Activated T-cell treated with anti-CD3 and anti-CD28 coated beads, Interleukin-2, amount 50 U/mL, for 48 hours (primary cell): ENCODE results near the gene SYT7.
A peak's percentile ranks its signal among the peaks of the same experiment; 100 is the strongest.

Source experiments
- DNase-seq, 2 experiments: peaks; one replicate each; pipeline ENCODE4 v3.0.0-alpha.2; 2020

Gene SYT7

DNA sequence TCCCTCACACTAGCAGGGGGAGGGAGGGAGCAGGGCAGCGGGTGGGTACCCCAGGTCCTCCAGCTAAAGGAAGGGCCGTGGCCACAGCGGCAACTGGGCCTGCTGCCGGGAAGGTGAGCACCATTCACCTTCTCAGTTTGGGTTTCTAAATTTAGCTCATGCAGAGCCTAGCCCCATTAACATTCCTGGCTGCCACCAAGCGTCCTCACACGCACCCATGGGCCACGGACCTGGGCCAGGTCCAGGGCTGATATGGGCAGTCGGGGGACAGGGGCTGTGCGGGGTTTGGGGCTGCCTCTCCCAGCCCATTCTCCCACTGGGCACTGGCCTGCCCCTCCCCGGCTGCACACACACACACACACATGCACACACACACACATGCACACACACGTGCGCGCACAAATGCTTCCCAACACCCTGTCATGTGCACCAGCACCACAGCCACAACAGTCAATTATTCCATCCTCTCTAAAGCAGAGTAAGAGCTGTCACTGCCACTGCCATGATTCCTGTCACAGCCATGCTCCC, 28.7 kb downstream of the SYT7 start:
- DNase-seq, result no peak

GRCh38 chr11:61551634-61552033, 29.2 kb downstream of the SYT7 start:
- no peak for DNase-seq

DNA sequence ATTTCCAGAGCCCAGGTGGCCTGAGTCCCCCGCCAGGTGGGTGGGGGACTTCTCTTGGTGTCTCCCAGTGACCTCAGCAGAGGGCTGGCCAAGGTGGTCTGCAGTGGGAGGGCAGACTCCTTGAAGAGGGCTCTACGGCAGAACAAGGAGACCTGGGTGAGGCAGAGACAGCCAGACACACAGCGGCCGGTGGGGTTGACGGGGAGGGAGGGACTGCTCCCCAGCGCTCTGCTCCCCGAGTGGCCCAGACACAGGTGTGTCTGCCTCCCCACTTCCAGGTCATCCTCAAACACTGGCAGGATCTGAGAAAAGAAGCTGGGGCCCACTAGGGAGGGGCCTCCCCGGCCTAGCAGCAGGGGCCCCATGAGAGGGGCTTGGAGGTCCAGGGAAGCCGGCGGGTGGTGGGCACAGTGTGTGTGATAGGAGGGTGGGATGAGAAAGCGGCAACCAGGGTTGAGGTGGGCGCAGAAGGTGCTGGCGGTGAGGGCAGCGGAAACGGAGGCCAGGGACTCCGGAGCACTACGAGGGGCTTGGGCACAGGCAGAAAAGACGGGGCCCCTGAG, 30.1 kb downstream of the SYT7 start:
- DNase-seq, result no peak

DNA sequence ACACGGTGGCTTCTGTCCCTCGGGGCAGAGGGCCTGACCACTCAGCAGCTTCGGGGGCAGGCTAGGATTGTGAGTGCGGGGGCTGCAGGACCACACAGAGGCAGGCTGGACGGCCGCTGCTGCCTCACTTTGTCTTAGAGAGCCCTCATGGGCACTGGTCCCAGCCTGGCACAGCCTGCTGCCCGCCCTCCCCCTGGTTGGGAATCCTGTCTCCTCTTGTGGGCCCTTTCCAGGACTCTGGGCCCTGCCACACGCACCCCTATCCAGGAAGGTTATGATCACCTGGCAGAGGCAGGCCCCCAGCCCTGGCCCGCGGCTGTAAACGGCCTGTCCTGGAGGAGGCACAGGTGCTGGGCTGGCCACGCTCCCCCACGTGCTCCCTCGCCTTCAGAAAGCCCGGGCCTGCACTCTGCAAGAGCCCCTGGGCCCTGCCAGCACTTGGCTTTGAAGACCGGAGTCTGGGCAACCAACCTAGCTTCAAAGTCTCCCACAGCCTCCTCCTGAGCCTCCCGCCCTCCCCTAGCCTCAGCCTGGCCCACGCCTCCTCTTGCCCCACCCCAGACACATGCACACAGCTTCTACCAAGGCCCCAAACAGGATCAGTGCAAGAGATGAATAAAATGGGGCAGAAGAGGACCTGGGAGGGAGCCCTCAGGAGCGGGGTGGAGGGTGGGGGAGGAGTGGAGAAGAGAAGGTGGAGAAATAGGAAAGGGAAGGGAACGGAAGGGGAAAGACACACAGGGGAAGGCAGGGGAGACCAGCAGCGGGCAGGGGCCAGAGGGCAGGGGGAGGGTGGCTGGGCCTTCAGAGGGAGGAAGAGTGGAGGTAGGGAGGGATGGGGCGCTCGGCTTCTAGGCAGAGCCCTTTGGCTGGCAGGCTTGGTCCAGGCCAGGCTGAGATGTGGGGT, 31.0 kb downstream of the SYT7 start:
- DNase-seq, result no peak

- no peak for DNase-seq
Observed at GRCh38 chr11:61549177-61549576, 31.7 kb downstream of the SYT7 start.

- DNase-seq, result no peak
Observed at GRCh38 chr11:61547246-61547645, 33.6 kb downstream of the SYT7 start.

GRCh38 chr11:61546663-61547062, 34.2 kb downstream of the SYT7 start:
- peak; percentile 21 to 27 for DNase-seq

GRCh38 chr11:61545921-61546320, 35.0 kb downstream of the SYT7 start:
- no peak for DNase-seq

DNA sequence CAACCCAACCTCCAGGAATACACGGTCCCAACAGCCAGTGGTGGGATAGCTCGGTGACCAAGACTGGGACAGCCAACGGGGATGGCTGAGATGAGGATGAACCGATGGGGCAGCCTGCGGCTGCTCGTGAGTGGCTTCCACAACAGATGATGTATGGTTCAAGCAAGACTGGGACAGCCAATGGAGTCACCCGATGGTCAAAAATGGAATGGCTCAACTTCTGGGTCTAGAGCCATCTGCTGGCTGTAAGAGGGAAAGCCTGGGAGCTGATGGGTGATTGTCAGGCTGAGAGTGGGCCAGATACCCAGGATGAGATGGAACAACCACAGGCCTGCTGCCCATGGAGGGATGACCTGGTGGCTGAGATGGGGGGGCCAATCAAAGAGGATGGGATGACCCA, 35.5 kb downstream of the SYT7 start:
- DNase-seq, result no peak

- DNase-seq, result no peak
Observed at GRCh38 chr11:61544466-61544865, 36.4 kb downstream of the SYT7 start.

- DNase-seq, result no peak
Observed at GRCh38 chr11:61543606-61544306, 37.1 kb downstream of the SYT7 start.

DNA sequence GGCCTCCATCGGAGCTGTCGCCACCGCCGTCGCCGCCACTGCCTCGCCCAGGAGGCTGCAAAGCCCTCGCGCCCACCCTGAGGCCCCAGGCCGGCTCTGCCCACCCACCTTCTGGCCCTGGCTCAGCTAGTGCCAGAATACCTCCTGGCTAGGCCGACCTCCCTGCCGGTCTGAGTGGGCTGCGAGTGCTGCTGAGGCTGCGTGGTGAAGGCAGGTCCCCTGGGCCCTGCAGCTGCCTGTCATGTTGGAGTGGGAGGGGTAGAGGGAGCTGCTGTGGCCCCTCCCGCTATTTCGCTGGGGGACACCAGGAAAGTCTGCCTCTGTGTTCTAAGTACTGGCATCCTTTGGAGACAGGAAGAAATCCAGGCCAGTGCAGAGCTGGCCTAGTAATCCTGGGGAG, 38.2 kb downstream of the SYT7 start:
- DNase-seq, result no peak

GRCh38 chr11:61542024-61542461, 38.8 kb downstream of the SYT7 start:
- DNase-seq, result no peak

GRCh38 chr11:61541598-61541997, 39.3 kb downstream of the SYT7 start:
- no peak for DNase-seq

GRCh38 chr11:61540528-61540927, 40.3 kb downstream of the SYT7 start:
- DNase-seq, result no peak

DNA sequence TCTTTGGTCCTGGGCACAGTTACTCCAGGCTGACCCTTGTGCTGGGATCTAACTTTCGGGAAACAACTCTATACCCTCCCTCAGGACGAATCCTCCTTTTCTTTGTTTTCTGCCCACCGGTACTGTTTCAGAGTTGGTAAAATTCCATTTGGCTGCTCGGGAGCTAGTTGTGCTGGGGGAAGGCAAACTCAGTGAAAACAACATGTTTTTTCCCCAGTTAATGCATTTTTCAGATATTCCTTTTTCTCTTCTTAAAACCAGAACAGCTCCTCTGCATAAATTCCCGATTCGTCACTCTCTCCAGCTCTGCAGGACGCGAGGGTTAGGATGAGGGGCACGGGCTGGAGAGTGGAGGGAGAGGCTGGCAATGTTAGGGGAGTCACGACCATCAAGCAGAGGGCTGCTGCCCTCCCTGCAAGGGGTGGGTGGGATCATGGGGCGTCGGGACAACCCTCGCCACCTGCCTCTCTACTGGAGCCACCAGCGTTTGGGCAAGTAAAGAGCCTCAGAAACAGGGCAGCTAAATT, 41.0 kb downstream of the SYT7 start:
- no peak for DNase-seq

DNA sequence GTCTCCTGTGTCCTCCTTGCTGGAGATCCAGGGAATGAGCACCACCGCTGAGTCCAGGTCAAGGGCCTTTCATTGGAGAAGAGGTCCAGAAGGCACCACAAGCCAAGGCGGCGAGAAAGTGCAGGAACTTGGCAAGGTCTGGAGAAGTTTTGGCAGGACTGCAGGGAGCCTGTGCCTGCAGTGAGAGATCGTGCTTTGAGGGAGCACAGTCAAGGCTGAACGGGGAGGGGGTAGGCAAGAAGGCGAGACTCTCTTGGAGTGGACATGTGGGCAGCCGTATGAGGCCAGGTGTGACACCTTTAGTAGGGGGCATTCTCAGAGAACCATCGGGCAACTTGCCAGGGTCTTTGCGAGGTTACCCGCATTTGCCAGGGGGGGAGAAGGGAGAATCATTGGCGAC, 41.9 kb downstream of the SYT7 start:
- DNase-seq, result no peak

GRCh38 chr11:61538636-61538961, 42.3 kb downstream of the SYT7 start:
- DNase-seq, result no peak

DNA sequence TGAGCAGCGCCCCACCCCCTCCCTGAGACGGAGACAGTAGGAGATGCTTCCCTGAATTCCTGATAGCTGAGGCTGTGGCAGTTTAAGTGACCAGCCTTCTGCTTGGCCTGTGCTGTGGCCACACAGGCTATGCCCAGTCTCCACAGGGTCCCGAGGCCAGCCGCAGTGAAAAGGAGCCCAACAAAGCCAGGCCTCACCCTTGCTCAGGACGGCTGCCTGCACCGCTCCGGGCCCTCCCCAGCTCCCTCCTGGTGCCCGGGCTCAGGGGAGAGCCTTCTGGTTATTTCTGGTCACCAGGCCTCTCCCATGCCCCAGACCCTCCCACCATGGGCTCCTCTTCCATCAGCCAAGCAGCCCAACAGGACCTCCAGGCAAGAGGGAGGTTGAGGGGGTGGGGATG, 43.5 kb downstream of the SYT7 start:
- DNase-seq, result no peak

DNA sequence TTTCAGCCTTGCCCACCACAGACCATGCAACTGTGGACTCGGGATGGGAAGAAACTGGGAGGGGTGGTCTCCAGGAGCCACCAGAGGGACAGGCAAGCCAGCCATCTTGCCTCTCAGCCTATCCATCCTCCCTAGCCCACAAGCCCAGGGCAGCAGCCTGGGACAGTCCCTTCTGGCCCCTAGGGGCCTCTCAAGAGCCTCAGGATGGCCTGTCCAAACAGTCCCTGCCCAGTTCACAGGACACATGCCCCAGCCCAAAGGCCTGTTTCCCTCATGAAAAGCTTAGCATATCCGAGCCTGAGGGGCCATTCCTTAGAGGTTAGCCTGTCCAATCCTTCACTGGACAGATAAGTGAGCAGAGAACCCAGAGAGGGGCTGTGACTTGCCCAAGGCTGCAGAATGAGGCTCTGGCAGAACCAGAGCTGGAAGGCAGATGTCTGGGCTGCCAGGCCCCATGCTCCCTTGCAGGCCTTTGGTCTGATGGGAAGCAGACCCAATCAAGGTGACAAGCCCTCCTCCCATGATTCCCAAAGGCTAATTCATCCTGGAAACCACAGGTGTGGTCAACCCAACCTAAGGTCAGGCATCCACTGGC, 44.1 kb downstream of the SYT7 start:
- DNase-seq, result no peak

GRCh38 chr11:61535998-61536675, 44.7 kb downstream of the SYT7 start:
- no peak for DNase-seq
